Suppressor macrophage (primary cell): ENCODE data around the gene OR2D2.
"Not testable (repeated sequence)": the region's sequence is repeated elsewhere in the genome, so short reads cannot be mapped to it uniquely, and the experiment has no call there.

Experiments used
- DNase-seq, 4 experiments: peaks; one replicate each; pipeline ENCODE4 v3.0.0-alpha.2; 2020 to 2022
- total RNA-seq, 17 experiments: gene quantifications; one replicate each; lab custom pipeline; 2026; ENCODE audit warnings: mixed read lengths in 6 of 17, inconsistent platforms in 3 of 17; lab: John Stamatoyannopoulos, UW

The OR2D2 gene, protein sequence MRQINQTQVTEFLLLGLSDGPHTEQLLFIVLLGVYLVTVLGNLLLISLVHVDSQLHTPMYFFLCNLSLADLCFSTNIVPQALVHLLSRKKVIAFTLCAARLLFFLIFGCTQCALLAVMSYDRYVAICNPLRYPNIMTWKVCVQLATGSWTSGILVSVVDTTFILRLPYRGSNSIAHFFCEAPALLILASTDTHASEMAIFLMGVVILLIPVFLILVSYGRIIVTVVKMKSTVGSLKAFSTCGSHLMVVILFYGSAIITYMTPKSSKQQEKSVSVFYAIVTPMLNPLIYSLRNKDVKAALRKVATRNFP
- 0 to 0.77 (median 0) reads per million in 17 experiments for total RNA-seq

DNA sequence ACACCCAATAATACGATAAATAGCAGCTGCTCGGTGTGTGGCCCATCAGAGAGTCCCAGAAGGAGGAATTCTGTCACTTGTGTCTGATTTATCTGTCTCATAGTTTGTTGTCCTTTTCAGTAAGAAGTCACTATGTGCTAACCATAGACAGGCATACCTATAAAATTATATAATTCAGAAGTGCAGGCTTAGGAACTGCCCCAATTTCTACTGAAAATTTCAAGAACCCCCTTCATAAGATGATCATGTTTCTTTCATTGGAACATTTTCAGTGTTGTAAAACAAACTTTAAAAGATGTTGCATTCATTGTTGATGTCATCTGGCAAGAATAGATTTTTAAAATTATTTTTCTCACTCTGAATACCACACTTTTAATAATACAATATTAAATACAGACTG is at the start of gene OR2D2:
TSS of gene OR2D2 (minus strand) at position 101 of the 400 bp plus-strand sequence. CDS start at position 101, 0 bp downstream.
- DNase-seq, result no peak

DNA sequence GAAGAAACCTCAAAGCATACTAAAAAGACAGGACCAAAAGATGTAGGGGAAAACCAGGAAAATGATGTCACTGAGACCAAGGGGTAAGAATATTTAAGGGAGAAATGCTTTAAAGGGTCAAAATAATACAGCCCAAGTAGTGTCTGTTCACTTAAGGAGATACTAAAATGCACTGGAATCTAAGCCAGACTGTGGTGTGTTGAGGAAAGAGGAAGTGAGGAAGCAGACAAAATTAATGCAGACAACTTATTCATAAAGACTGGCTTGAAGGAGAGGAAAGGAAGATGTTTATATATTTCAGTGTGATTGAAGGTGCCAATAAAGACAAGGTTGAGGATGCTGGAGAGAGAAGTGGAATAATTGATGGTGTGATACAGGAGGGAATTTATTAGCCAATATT is 49.7 kb upstream of the OR2D2 start:
- DNase-seq, result peak in 1 of 4 experiments; percentile 22

DNA sequence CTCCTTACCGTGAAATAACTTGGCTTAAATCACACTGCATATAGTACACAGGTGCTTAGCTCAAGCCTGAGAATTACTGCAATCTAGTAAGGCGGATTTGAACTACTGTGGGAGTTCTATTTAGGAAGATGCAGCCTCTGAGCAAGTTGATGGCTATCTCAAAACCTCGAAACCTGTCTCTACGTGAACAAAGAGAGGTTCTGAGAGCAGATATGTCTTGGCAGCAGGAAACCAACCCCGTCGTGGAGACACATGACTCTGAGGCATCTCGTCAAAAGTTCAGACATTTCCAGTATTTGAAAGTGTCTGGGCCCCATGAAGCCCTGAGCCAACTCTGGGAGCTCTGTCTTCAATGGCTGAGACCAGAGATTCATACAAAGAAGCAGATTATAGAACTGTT is 39.8 kb upstream of the OR2D2 start:
- DNase-seq, result no peak

DNA sequence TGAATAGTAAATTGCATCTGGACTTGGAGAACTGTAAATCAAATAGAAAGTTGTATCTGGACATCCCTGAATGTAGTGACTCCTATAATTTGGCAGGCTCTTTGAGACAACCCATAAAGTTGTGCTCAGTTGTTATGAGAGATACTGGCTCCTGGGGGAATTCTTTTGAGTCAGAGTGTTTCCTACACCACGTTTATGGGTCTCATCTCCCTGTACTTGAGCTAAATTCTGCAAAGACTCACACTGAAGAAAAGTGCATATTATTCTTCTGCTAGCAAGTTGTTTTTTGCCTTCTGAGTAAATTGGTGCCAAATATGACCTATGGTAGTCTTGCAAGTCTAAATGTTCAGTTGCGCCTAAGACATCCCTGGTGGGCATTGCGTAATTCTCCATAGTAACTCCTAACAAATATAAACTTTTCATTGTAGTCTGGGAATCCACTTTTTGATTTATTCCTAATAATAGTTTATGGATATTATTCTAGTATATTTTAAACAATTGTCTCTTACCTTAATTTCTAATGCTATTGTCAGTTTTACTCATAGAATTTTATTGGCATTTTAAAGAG is 38.9 kb upstream of the OR2D2 start:
- DNase-seq, result no peak

DNA sequence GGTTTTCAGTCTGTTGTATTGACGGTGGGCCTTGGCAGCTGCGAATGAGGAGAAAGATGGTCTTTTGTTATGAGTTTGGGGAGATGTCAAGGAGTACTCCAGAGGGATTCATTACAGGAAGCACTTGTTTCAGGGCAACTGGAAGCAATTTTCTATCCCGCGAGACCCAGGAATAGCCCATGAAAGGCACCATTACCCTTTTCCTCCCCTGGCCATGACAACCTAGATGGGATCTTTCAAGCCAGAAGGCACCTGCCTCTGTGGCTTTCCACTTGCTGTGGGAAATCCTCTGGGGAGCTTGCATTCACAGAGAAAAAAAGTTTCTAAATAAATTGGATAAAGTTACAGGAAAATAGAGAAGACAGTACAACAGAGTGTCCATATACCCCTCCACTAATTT is 36.6 kb upstream of the OR2D2 start:
- no peak for DNase-seq

DNA sequence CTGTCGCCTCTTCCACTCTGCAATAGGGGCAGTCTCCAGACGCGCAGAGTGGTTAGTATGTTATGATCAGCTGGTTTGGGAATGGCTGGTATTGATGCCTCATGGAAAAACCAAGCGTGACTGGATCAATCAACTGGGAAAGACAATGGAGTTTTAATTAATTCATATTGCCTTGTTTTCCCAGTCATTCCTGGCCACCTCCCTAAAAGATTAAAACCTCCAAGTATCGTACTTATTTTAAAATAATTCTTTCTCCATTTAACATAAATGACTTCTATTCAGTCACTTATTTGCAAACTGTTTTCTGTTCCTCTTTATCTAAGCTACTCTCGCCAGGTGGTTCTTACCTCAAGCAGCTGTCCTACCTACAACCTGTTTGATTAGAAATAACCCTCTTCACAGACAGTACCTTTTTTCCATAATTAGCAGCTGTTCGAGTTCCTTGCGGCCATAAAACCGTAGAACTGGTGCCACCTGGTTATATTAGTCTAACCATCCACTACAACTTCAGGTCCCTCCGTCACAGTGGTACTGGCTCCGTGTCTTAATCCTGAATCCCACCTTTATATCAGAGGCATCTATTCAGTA is 34.8 kb upstream of the OR2D2 start:
- DNase-seq, result no peak

DNA sequence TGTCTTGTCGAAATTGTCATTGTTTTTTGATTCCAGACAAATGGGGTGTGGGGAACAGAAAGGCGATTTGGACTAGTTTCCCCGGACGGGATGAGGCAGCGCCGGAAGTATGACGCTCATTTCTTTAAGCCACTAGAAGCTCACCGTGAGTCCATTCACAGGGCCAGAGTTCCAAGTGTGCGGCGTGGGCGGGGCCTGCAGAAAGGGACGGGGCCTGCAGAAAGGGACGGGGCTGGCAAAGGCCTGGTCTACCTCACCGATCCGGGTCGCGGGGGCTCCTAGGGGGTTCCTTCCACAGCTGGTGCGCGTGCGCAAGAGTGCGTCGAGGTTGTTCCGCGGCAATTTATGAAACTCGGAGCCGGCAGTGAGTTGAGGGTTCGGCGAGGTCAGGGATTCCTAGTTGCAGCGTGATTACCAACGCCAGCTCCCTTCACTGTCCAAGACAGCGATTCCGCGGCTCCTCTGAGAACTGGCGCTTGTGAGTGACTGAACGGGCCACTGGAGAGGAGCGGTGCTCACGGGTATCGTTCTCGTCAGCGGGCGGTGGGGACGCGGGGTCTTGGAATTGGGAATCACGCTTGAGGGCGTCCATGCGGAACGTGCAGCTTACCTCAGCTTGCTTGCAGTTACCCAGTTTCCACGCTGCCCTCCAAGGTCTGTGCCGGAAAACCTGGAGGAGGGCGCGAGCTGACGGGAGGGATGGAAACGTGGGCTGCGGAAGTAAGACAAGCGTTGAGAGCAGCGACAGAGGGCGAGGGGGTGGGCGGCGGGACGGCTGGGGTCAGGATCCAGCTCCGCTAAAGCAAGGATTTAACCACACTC is 34.1 kb upstream of the OR2D2 start, which contains the start of gene ZNF215:
TSS of gene ZNF215 (plus strand) at position 219 of the 822 bp plus-strand sequence. CDS start 5,847 bp downstream, outside the sequence.
- peak; percentile 71 to 82 (median 79) for DNase-seq

DNA sequence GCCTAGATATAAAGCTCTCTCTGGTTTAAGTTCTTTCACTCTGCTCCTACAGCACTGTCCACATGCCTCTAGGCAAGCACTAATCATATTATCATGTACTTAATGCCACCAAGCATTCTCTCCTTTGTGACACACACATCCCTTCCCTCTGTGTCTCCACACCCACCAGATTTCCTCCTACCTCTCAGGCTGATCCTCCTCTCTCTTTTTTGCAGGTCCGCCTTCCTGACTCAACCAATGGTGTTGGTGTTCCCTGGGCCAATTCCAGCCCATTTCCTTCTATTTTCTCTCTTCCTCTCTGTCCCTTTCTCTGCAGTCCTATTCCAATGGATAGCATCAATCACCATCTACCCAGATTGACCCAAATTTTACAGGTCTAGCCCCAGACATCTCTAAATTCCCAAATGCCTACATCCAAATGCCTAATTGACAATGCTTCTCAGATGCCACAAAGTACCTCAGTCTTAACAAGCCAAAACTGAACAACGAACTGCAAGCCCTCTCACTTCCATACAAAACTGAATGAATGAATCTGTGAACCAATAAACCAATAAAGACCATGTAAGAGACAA is 33.4 kb upstream of the OR2D2 start:
- DNase-seq, result peak in 1 of 4 experiments; percentile 2

DNA sequence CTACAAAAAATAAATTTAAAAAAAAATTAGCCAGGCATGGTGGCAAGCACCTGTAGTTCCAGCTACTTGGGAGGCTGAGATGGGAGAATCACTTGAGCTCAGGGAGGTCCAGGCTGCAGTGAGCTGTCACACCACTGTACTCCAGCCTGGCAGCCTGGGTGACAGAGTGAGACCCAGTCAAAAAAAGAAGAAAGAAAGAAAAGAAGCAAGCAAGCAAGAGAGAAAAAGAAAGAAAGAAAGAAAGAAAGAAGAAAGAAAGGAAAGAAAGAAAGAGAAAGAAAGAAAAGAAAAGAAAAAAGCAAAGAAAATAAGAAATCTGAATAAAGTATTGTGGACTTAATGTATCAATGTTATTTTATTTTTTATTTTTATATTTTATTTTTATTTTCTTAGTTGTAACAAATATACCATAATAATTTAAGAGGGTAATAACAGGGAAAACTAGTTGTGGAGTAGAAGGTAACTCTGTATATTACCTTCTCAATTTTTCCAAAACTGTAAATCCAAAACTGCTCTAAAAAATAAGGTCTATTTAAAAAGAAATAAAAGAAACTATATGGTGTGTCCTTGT is 32.8 kb upstream of the OR2D2 start:
- no peak for DNase-seq

DNA sequence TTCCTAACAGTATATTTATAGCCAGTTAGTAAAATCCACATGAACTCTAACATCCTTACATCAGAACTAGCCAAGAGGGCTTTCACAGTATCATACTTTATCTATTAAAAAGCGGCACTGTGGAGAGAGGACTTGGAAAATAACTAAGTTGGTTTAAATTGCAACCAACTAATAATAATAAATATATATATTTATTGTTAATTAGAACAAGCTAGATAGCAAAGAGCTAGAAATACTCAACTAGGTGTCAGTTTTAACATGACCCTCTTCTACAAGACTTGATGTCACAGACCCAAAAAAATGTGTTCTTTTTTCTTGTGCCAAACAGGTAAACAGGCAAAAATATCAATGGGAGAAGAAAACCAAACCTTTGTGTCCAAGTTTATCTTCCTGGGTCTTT is 28.4 kb upstream of the OR2D2 start, which contains the start of gene OR2D3:
TSS of gene OR2D3 (plus strand) at position 301 of the 400 bp plus-strand sequence. CDS start at position 301, 0 bp downstream.
- no peak for DNase-seq

DNA sequence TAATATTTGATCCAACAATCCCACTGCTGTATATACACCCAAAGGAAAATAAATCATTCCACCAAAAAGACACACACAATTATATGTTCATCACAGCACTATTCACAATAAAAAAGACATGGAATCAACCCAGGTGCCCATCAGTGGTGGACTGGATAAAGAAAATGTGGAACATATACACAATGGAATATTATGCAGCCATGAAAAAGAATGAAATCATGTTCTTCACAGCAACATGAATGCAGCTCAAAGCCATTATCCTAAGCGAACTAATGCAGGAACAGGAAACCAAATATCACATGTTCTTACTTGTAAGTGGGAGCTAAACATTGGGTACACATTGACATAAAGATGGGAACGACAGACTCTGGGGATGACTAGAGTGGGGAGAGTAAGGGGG is 27.4 kb upstream of the OR2D2 start:
- DNase-seq, result no peak

DNA sequence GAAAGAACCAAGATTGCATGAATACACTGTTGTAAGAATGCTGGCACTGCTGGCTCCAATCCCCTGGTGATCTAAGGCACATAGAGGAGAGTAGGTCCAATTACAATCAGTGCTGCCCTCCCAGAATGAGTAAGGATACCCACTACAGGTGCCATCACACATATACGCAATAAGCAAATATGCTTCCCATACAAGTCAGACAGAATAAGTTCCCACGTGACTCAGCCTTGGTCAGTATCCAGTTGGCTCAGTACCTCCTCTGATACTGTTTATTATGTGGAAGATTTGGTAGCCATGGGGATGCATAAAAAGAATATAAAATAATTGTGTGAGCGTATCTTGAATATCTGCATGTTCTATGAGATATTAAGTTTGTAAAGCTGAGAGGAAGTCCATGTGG is 19.6 kb upstream of the OR2D2 start:
- no peak for DNase-seq

DNA sequence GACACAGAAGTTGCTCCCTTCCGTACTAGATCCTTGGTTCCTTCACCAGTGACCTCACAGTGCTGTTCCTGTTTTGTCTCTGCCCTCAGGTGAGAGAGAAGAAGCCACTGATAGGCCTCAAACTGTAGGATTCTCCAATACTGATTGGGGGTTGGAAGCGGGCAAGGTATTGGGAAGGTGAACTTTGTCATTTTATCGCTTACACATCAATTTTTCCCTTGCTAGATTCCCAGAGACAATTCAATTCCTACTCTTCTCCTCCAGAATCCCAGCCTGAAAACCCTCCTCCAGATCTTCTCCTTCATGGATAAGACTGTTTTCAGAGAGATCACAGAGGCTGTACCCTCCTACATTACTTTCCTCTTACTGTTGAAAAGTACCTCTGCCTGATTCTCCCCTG is 19.1 kb upstream of the OR2D2 start:
- no peak for DNase-seq

DNA sequence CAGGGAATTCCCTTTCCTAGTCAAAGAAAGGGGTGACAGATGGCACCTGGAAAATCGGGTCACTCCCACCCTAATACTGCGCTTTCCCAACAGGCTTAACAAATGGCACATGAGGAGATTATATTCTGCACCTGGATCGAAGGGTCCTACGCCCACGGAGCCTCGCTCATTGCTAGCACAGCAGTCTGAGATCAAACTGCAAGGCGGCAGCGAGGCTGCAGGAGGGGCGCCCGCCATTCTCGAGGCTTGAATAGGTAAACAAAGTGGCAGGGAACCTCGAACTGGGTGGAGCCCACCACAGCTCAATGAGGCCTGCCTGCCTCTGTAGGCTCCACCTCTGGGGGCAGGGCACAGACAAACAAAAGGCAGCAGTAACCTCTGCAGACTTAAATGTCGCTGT is 12.5 kb upstream of the OR2D2 start:
- not testable (repeated sequence) for DNase-seq

DNA sequence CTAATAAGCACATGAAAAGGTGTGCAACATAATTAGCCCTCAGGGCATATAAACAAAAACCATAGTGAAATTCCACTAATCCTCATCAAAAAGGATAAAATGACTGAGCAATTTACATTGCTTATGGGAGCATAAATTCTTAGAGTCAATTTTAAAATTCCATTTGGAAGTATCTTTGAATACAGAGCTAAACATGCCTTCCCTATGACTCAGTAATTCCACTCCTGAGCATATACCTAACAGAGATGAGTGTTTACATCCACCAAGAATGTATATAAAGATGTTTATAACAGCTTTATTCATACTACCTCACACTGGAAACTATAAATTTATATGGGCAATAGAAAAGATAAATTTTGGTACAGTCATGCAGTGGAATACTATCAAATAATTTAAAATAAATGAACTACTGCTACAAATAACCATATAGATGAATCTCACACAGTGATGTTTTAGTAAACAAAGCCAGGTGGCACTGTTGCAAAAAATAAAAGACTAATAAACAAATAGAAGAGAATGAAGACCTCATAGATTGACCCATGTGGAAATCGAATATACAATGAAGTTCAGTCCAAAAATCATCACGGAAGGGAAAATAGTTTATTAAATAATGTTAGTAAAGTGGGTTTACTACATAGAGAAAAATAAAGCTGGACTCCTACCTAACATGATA is 8.2 kb upstream of the OR2D2 start:
- peak in 1 of 4 experiments; percentile 2 for DNase-seq

DNA sequence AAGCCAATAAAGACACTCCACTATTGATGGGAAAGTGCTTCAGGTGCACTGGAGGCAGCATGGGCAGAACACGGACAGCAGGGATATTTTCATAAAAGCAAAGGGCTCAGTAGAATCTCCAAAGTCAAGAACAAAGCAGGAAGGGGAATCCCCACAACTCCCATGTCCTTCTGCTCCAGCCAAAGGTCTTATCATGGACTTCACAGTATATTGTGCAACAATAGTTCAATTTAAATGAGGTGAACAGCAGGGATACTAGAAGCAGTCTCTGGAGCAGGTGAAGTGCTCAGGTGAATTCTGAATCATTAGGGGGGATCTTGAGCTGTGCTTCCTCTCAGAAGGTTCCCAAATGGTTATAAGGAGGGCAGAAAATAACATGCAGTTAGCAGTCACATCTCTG is 6.6 kb upstream of the OR2D2 start:
- DNase-seq, result no peak

DNA sequence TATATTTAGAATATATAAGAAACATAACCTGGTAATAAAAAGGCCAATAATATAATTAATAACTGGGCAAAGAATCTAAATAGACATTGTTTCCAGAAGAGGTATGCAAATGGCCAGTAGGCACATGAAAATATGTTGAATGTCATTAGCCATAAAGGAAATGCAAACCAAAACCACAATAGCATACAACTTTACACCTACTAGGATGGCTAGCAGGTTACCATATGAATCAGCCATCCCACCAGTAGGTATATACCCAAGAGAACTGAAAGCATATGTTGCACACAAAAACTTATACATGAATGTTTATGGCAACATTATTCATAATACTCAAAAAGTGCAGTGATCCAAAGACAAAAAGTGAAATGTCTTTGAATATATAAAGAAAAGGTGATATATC is 2.7 kb upstream of the OR2D2 start:
- DNase-seq, result no peak

DNA sequence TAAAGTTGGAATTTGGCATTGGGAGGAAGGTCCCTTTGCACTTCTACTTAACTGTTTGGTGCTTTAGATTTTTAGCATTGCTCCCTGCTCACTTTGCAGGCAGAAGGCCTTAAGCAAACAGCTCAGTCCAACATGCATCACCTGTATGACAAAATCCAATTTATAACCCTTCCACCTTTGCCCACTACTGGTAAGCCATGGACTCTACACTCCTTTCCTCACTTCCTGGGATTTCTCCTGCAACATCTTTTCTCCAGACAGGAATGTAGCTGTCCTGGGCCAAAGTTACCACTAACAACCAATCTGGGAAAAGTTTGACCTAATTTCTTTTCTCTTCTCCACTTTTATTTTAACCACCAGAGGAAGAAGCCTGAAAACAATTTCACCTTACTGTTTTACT is 1.8 kb upstream of the OR2D2 start:
- no peak for DNase-seq

DNA sequence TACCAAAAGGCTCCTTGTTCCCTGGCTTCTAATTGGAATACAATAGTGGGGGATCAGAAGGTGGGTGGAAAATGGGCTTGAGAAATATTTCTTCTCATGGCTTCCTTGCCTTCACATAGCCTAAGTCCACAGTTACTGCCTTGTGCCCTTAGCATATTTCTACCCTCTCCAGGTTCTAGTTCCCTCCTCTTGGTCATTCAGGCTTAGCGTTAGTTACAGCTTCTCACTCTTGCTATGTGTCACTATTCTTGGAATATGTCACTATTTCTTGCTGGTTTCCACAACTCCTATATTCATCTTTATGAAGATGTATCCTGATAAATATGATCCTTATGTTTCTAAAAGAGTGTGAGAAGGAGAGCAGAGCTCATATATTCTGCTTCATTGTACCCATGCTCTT is 2.5 kb downstream of the OR2D2 start:
- DNase-seq, result no peak

DNA sequence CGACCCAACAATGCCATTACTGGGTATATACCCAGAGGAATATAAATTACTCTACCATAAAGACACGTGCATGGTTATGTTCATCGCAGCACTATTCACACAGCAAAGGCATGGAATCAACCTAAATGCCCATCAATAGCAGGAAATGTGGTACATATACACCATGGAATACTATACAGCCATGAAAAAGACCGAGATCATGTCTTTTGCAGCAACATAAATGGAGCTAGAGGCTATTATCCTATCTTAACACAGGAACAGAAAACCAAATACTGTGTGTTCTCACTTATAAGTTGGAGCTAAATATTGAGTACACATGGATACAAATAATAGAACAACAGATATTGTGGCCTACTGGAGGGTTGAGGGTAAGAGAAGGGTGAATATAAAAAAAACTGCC is 3.5 kb downstream of the OR2D2 start:
- DNase-seq, result no peak

DNA sequence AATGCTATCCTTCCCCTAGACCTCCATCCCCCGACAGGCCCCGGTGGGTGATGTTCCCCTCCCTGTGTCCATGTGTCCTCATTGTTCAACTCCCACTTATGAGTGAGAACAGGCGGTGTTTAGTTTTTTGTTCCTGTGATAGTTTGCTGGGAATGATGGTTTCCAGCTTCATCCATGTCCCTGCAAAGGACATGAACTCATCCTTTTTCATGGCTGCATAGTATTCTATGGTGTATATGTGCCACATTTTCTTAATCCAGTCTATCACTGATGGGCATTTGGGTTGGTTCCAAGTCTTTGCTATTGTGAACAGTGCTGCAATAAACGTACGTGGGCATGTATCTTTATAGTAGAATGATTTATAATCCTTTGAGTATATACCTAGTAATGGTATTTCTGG is 4.6 kb downstream of the OR2D2 start:
- not testable (repeated sequence) for DNase-seq

DNA sequence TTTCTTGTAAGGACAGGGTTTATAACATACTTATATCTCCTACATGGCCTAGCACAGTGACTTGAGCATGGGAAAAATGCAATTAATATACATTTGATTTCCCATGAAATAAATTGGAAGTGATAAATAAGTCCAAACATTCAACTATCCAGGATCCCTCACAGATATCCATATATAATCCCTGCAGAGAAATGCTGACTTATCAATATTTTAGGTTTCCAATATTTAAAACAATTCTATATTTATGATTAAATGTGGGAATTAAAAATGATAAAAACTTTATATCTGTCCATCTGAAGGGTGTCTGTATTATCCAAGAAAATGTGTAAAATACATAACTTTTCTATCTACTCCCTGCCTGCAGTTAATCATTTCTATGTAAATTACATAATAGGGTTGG is 9.5 kb downstream of the OR2D2 start:
- no peak for DNase-seq
